ENCODE measurements around the gene RNU4-1.

DNA sequence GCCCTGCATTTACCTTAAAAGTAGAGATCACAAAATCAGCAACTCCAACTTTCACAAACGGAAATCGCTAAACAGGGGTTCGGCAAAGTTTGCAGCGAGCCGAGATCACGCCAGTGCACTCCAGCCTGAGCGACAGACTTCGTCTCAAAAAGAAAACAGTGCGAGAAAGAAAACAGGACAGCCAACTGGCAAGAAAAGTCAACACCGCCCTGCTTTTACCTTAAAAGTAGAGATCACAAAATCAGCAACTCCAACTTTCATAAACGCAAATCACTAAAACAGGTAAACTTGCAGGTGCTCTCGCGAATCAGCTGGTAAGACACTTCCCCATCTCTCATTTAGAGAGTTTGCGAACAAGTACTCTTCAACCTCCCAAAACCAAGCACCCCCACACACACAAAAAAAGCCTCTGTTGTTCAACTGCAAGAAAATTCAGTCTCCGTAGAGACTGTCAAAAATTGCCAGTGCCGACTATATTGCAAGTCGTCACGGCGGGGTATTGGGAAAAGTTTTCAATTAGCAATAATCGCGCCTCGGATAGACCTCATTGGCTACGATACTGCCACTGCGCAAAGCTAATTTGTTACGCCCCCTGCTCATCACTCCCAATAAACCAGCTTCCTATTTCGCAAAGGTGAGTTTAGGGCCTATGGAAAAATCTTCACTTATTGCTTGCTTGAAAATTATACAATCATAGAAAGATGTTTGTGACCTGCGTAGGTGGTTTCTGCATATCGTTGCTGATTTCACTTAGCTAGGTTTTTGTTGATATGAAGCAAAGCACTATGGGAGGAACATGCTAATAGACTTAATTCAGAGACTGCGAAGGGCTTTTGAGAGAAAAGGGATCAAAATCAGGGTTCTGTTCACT is at the start of gene RNU4-1:
- TF ChIP-seq ZNF8 (CRISPR knock-in tag; IDR thresholded peaks at IDR 0.05), result peak; percentile 48; the same call in 1 of the 2 replicates
- TF ChIP-seq, protein P1, sequence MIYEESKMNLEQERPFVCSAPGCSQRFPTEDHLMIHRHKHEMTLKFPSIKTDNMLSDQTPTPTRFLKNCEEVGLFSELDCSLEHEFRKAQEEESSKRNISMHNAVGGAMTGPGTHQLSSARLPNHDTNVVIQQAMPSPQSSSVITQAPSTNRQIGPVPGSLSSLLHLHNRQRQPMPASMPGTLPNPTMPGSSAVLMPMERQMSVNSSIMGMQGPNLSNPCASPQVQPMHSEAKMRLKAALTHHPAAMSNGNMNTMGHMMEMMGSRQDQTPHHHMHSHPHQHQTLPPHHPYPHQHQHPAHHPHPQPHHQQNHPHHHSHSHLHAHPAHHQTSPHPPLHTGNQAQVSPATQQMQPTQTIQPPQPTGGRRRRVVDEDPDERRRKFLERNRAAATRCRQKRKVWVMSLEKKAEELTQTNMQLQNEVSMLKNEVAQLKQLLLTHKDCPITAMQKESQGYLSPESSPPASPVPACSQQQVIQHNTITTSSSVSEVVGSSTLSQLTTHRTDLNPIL (CRISPR knock-in tag; IDR thresholded peaks at IDR 0.05; ENCODE audit: low read depth), result peak; percentile 71; the same call in 1 of the 2 replicates
- no peak for TF ChIP-seq POU6F1 (CRISPR knock-in tag; IDR thresholded peaks at IDR 0.05; ENCODE audit: borderline replicate concordance, low read depth)
- TF ChIP-seq ZFP3 (CRISPR knock-in tag; IDR thresholded peaks at IDR 0.05), result no peak
- no peak for TF ChIP-seq ISL1 (CRISPR knock-in tag; IDR thresholded peaks at IDR 0.05)
- TF ChIP-seq, protein P2, sequence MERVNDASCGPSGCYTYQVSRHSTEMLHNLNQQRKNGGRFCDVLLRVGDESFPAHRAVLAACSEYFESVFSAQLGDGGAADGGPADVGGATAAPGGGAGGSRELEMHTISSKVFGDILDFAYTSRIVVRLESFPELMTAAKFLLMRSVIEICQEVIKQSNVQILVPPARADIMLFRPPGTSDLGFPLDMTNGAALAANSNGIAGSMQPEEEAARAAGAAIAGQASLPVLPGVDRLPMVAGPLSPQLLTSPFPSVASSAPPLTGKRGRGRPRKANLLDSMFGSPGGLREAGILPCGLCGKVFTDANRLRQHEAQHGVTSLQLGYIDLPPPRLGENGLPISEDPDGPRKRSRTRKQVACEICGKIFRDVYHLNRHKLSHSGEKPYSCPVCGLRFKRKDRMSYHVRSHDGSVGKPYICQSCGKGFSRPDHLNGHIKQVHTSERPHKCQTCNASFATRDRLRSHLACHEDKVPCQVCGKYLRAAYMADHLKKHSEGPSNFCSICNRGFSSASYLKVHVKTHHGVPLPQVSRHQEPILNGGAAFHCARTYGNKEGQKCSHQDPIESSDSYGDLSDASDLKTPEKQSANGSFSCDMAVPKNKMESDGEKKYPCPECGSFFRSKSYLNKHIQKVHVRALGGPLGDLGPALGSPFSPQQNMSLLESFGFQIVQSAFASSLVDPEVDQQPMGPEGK (CRISPR knock-in tag; IDR thresholded peaks at IDR 0.05; ENCODE audit: borderline replicate concordance), result peak; percentile 93
- TF ChIP-seq RARB (CRISPR knock-in tag; IDR thresholded peaks at IDR 0.05), result peak; percentile 91
- TF ChIP-seq ARNTL (CRISPR knock-in tag; IDR thresholded peaks at IDR 0.05; ENCODE audit: borderline replicate concordance, low read depth), result no peak
- TF ChIP-seq, protein P3, sequence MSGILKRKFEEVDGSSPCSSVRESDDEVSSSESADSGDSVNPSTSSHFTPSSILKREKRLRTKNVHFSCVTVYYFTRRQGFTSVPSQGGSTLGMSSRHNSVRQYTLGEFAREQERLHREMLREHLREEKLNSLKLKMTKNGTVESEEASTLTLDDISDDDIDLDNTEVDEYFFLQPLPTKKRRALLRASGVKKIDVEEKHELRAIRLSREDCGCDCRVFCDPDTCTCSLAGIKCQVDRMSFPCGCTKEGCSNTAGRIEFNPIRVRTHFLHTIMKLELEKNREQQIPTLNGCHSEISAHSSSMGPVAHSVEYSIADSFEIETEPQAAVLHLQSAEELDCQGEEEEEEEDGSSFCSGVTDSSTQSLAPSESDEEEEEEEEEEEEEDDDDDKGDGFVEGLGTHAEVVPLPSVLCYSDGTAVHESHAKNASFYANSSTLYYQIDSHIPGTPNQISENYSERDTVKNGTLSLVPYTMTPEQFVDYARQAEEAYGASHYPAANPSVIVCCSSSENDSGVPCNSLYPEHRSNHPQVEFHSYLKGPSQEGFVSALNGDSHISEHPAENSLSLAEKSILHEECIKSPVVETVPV (CRISPR knock-in tag; IDR thresholded peaks at IDR 0.05), result peak; percentile 96

Data from SK-N-SH treated with all-trans-retinoic acid at 6 μM for 48 hours (cell line).